ENCODE measurements around the gene PAH.
A peak's percentile ranks its signal among the peaks of the same experiment; 100 is the strongest.
"Not testable (repeated sequence)": the region's sequence is repeated elsewhere in the genome, so short reads cannot be mapped to it uniquely, and the experiment has no call there.

The PAH gene

DNA sequence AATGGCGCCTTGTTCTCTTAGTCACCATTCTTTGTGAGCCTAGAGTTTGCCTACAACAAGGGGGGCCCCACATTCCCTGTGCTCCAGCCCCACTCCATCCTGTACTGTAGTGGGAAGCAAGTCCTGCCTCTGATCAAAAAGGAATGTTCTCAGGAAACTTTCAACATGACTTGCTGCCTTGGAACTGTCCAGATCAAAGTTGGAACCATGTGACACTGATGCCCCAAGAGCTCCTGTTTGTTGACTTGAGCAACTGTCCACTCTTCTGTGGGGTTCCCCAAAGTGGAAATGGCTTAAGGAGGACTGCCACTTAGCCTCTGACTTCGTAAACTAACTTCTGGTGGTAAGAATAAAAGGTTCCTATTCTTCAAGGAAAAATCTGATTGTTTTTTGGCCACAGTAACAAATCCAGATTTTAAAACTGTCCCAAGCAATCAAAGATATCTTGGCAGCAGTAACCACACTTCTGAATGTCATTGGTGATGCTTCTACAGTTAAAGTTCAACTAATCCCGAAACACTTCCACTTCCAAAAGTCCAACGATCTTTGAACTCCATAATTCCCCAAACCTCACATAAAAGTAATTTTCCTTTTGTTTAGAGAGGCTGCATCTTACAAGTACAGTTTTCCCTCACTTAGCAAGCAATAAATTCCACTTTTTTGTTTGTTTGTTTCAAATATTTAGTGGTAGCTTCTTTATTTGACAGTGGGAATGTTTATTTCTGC is 67.2 kb downstream of the PAH start:
- no peak overlapping the region for H3K4me3 ChIP-seq (ENCODE audit: low read length)
- no peak for DNase-seq (ENCODE audit: low read depth)
- TF ChIP-seq, protein P1, sequence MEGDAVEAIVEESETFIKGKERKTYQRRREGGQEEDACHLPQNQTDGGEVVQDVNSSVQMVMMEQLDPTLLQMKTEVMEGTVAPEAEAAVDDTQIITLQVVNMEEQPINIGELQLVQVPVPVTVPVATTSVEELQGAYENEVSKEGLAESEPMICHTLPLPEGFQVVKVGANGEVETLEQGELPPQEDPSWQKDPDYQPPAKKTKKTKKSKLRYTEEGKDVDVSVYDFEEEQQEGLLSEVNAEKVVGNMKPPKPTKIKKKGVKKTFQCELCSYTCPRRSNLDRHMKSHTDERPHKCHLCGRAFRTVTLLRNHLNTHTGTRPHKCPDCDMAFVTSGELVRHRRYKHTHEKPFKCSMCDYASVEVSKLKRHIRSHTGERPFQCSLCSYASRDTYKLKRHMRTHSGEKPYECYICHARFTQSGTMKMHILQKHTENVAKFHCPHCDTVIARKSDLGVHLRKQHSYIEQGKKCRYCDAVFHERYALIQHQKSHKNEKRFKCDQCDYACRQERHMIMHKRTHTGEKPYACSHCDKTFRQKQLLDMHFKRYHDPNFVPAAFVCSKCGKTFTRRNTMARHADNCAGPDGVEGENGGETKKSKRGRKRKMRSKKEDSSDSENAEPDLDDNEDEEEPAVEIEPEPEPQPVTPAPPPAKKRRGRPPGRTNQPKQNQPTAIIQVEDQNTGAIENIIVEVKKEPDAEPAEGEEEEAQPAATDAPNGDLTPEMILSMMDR (IDR thresholded peaks at IDR 0.05; ENCODE audit: insufficient read depth, low read depth, low read length, missing control alignments) = no peak

DNA sequence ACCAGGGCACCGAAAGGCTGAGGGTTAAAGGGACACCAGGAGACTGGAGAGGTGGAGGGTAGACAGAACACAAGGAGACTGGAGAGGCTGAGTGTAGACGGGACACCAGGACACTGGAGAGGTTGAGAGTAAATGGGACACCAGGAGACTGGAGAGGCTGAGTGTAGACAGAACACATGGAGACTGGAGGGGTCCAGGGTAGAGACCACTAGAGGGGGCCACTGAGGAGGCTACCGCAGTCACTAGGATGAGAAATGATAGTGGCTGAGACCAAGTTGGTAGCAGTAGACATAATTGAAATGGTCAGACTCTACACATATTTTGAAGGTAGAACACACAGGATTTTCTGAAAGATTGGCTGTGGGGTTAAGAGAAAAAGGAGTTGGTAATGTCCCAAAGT is 68.2 kb downstream of the PAH start:
- no peak overlapping the region for H3K4me3 ChIP-seq (ENCODE audit: low read length)
- TF ChIP-seq, protein P1 (IDR thresholded peaks at IDR 0.05; ENCODE audit: insufficient read depth, low read depth, low read length, missing control alignments) = no peak
- no peak for DNase-seq (ENCODE audit: low read depth)

DNA sequence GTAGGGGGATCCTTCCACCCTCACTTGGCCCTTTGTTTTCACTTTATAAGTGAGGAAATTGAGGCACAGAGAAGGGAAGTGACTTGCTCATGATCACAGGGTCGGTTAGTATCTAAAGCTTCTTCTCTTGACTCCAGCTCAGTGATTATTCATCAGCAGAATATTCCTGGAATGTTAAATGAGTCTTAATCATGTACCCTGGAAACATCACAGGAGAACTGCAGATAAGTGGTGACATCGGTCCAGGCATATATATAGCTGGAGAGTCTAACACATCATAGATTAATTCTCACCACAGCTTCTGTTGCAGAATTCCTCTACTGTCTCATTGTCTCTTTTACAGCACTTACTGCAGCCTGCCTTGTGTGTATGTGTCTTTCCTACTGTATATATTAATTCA is 69.9 kb downstream of the PAH start:
- no peak overlapping the region for H3K4me3 ChIP-seq (ENCODE audit: low read length)
- DNase-seq (ENCODE audit: low read depth) = no peak
- TF ChIP-seq, protein P1 (IDR thresholded peaks at IDR 0.05; ENCODE audit: insufficient read depth, low read depth, low read length, missing control alignments) = no peak

DNA sequence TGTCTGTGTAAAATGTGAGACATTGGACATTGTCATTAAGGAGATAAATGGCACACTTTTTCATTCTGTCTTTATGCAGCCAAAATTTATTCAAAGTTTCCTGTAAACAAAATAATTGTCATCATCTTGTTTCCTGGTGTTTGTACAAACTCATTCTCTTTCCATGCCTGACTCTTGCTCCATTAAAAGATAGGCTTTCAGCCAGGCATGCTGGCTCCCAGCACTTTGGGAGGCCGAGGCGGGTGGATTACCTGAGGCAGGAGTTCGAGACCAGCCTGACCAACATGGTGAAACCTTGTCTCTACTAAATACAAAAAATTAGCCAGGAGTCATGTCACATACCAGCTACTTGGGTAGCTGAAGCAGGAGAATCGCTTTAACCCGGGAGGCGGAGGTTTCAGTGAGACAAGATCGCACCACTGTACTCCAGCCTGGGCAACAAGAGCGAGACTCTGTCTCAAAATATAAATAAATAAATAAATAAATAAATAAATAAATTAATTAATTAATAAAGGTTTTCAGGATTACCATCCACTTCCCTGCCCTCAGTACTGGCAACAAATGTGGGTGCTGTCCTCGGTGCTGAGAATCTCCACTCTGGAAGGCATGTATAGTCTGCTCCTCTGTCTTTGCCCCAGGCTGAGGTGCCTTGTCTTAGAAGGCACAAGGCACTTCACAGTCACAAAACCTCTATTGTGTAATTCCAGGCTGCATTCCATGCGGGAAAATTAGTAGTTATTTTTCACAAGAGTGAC is 83.2 kb downstream of the PAH start:
- peak; percentile 34 for DNase-seq (ENCODE audit: low read depth)
- TF ChIP-seq, protein P1 (IDR thresholded peaks at IDR 0.05; ENCODE audit: insufficient read depth, low read depth, low read length, missing control alignments) = no peak
- no peak overlapping the region for H3K4me3 ChIP-seq (ENCODE audit: low read length)

DNA sequence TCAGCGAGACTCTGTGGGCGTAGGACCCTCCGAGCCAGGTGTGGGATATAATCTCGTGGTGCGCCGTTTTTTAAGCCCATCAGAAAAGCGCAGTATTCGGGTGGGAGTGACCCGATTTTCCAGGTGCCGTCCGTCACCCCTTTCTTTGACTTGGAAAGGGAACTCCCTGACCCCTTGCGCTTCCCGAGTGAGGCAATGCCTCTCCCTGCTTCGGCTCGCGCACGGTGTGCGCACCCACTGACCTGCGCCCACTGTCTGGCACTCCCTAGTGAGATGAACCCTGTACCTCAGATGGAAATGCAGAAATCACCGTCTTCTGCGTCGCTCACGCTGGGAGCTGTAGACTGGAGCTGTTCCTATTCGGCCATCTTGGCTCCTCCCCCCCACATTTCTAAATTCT is 84.2 kb downstream of the PAH start:
- DNase-seq (ENCODE audit: low read depth); H3K4me3 ChIP-seq (ENCODE audit: low read length): not testable (repeated sequence)

DNA sequence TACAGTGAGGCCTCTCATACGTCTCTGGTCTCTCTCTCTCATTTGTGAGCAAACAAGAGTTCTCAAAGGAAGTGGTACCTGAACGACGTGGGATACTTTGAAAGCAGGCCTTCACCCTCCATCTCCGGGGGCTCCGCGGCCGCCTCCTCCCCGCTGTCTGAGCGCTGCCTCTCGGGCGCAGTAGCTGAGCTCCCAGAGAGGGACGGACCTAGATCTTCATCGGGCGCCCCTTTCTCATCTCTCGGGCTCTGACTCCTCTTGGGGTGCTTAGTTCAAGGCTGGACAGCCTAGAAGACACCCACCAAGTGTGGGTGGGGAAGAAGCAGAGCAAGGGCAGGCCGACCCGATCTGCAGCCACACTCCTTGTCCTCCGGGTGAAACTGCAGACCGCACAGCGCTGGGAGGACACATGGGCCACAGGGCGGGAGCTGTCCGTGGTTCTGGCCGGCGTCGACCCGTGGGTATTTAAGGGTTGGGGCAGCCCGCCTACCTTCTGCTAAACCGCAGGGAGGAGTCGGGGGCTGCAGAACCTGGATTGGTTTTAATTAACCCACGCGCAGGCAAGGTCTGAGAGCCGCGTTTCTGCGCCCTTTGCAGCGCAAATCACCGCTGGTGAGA is 92.7 kb downstream of the PAH start:
- TF ChIP-seq, protein P1 (IDR thresholded peaks at IDR 0.05; ENCODE audit: insufficient read depth, low read depth, low read length, missing control alignments) = no peak
- peak; percentile 47 for DNase-seq (ENCODE audit: low read depth)
- no peak overlapping the region for H3K4me3 ChIP-seq (ENCODE audit: low read length)

DNA sequence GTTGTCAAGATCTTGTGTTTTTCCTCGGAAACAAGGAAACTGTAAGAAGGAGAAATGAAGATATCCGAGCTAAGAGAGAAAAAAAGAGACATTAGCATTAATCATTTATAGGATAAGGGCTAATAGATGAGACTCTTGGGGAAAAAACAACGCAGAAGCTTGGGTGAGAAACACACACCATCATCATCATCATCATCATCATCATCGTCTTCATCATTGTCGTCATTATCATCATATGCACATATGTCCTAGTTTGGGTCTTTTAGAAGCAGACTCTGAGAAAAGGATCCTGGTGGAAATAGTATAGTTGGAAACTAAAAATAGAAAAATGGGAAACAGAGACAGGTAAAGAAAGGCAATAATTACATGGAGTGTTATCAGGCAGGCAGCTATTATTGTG is 95.9 kb downstream of the PAH start:
- no peak for DNase-seq (ENCODE audit: low read depth)
- TF ChIP-seq, protein P1 (IDR thresholded peaks at IDR 0.05; ENCODE audit: insufficient read depth, low read depth, low read length, missing control alignments) = no peak
- H3K4me3 ChIP-seq (ENCODE audit: low read length) = no peak overlapping the region

All from epithelial cell of esophagus (primary cell).